ENCODE data around the gene NR5A2. TPM values are rescaled to one million over a fixed set of nuclear protein-coding genes. Genes with fewer than 3 reads are reported as not detected.
"Not testable (repeated sequence)": the region's sequence is repeated elsewhere in the genome, so short reads cannot be mapped to it uniquely, and the experiment has no call there.

The NR5A2 gene
- total RNA-seq, 1 donor from 2014 or later = 0.31 TPM

DNA sequence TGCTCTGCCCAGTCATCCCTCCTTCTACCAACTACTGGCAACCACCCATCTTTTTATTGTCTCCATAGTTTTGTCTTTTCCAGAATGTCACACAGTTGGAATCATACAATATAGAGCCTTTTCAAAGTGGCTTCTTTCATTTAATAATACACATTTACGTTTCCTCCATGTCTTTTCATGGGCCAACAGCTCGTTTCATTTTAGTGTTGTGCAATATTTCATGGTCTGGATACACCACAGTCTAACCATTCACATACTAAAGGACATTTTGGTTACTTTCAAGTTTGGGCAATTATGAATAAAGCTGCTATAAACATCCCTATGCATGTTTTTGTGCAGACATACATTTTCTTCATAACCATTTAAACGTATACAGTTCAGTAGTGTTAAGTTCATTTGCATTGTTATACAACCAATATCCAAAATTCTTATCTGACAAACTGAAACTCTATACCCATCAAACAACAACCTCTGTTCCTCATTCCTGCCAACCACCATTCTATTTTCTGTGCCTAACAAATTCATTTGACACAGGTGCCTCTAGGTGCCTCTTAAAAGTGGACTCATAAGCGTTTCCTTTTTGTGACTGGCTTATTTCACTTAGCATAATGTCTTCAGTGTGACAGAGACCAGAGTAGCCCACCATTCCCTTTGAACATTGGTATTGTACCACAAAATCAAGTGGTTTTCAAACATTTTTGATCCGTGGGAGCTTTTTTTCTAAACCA is 138.1 kb downstream of the NR5A2 start:
- DNase-seq = no peak

DNA sequence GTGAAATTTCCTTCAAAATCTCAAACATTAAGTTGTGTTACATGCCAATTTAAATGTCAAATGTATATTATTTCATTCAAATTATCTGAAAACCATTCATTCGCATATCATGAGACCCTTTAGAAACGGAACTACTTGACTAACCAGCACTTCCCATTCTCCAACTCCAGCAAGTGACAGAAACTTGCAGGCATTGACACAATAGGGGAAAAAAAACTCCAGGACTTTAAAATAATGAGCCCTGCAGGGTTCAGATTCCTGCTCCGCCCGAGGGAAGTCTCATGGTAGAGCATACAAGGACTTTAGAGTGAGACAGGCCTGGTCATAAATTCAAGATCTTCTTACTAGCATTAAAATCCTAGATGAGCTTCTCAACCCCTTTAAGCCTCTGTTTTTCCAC is 138.9 kb downstream of the NR5A2 start:
- DNase-seq = no peak

DNA sequence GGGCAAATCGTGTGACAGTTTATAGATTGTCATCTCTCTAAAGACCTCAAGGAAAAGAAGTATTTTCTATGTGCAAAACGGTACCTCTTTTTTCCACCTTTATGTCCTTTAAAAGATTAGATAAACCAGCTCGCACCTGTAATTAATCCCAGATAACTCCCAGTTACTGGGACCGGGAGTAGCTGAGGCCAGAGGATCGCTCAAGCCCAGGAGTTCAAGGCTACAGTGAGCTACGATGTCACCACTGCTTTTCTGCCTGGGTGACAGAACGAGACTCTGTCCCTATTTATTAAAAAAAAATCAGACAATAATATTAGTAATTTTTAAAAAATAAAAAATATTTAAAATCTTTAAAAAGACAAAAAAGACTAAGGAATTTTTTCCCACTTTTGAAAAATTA is 141.4 kb downstream of the NR5A2 start:
- no peak for DNase-seq

DNA sequence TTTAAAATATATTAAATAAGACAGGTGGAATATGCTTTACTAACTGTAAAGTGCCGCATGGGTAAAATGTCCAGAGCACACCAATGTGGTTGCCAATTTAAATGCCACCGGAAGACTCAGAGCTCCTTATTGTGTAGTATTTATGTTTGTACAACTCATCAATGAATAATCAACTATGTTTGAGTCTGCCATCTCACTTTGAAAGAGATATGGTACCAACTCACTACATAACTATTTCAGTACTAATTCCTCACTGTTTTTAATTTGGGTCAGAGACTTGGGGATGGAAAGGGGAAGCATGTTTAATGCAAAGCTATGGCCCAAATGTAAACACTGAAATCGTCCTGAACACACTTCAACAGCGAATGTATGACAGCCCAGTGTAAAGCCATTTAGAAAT is 144.8 kb downstream of the NR5A2 start:
- DNase-seq = no peak

DNA sequence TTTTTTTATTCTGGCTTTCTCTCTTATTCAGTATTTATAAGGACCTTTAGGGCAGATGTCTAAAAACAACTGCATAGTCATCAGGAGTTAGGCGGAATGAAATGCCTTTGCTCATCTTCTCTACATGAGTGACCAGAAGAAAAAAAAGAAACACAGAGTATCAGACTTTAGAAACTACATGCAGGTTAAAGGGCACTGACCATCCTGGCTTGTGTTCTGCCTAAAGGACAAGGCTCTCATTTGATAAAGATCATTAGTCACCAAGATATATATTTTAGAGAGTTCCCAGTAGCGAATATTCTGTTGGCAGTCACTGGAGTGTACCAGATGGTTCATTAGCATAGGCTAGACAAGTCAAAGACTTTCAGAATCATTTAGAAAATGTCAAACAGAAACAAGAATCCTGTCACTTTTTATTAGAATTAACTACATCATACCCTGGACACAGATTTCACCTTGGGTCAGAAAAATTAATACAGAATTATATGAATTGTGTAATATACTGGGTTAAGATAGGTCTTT is 145.6 kb downstream of the NR5A2 start:
- no peak for DNase-seq

DNA sequence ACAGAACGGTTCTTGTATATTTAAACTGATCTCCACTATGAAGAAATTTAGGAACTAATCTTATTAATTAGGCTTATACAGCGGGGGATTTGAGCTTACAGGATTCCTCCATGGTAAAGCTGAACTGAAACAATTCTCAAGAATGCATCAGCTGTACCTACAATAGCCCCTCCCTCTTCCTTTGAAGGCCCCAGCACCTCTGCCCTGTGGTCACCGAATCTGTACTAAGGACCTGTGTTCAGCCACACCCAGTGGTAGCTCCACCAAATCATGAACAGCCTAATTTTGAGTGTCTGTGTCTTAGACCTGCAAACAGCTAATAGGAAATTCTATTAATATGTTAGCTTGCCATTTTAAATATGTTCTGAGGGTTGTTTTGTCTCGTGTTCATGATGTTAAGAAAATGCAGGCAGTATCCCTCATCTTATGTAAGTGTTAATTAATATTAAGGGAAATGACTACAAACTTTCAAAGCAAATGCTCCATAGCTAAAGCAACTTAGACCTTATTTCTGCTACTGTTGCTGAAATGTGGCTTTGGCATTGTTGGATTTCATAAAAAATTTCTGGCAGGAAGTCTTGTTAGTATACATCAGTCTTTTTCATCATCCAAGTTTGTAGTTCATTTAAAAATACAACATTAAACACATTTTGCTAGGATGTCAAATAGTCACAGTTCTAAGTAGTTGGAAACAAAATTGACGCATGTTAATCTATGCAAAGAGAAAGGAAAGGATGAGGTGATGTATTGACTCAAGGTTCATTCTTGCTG is 147.2 kb downstream of the NR5A2 start:
- DNase-seq = no peak

DNA sequence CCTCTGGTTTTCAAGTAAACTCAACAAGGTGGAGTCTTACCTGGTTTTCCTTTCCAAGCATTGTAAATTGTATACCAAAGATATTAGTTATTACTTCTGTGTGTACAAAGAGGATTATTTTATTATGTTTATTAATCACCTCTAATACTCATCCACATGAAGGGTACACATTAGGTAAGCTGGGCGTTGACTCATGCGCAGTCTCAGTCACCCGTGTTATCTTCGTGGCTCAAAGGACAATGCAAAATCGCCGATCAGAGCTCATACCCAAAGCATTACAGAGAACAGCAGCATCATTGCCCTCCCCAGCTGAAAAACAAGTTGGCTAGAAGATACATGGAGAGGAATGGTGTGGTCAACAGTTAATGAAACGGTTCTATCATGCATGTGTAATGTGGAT is 148.7 kb downstream of the NR5A2 start:
- no peak for DNase-seq

DNA sequence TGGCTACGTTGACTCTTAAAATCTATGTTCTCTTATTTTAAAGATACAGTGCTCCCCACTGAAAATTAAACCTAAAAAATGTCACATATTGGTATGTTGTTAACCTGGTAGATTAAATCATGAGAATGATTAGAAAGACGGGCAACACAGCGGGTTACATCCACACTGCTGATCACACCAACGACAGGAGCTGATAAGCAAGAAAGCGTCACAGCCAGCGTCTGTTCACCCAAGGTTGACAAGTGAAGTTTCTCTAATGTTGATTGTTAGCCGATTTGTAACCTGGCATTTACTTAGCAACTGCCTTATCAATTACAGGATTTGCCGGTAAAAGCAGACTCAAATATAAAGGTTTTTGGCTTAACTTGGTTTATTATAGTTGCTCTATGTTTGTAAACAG is 149.3 kb downstream of the NR5A2 start:
- DNase-seq = no peak

DNA sequence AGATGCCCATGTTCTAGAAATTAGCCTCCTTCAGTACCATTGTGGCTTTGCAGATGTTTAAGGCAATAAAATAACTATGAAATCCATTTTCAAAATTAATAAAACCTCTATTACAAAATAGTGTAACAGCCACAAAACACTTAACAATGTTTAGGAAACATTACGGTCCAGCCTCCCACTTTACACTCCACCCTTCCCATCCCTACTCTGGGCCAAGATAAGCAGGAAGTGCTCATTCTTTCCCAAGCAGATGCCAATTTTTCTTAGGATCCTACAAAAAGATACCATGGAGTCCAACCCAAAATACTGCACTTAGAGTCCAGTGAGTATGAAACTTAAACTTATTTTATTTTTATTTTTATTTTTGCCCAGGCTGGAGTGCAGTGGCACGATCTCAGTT is 150.8 kb downstream of the NR5A2 start:
- no peak for DNase-seq

DNA sequence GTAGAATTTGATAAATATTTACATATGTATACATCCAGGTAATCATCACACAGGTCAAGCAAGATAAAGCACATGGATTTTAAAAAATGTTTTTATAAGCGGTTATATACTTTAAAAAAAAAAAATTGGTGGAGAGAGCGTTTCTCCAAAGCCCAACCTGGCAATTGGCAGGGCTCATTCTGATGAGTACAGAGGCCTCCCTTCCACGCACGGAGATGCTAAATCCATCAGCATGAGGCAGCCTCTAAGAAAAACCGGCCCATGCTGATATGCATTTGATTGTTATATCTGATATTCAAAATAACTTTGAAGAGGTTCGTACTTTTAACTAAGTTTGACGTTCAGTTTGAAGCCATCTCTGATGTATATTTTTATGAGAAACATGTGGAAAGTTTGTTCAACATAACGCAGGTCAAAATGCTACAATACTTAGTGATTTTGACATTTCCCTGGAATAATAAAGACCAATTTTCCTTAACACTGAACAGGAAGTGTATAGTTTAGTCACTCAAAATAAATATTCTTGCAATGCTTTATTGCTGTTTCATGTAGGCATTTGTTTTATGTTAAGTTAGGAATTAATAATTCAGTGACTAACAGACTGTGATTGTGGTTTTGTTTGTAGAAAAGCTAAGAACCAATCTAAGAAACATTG is 151.7 kb downstream of the NR5A2 start:
- no peak for DNase-seq

DNA sequence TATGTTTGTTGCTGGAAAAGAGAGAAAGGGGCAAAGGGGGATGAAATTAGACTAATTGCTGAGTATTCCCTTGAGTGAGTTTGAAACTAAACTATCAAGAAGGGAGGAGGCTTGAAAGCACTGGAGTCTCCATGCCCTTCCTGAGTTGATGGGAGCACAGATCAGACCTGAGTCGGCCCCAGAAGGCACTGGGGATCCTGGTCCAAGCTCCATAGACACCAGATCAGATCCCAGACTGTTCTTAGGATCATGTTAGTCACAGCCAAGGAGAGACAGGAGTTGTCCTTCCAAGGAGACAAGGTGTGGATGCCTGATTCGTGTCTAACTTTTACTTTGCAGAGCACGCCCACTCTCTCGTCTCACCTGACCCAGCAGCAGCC is 152.3 kb downstream of the NR5A2 start:
- no peak for DNase-seq

DNA sequence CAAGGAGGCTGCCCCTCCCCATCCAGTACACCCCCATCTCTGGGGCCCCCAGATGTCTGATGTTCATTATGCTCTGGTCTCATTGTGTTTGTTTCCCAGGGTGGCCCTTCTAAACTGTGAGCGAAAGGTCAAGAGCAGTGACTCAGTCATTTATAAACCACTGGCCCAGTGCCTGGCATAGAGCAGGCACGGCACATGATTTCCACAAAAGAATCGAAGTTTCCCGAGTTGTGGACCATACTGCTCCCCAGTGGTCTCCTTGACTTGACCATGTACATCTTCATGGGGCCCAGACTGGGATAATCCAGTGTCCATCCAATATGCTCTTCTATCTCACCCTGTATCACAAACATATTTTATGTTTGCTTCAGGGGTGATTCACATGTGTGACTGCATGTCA is 153.3 kb downstream of the NR5A2 start:
- DNase-seq = no peak

DNA sequence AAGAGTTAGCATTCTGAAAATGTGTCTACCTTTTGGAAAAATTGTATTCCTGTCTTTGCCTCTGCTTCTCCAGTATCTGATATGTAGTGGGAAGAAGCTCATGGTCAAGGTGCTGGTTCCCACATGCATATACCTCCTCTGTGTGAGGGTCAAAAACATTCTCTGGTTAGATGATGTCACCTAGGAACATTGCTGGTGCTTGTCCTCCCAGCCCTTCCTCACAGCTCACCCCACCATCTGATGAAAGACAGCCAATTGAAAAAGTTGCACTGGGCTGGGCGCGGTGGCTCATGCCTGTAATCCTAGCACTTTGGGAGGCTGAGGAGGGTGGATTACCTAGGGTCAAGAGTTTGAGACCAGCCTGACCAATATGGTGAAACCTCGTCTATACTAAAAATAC is 154.4 kb downstream of the NR5A2 start:
- DNase-seq = no peak

DNA sequence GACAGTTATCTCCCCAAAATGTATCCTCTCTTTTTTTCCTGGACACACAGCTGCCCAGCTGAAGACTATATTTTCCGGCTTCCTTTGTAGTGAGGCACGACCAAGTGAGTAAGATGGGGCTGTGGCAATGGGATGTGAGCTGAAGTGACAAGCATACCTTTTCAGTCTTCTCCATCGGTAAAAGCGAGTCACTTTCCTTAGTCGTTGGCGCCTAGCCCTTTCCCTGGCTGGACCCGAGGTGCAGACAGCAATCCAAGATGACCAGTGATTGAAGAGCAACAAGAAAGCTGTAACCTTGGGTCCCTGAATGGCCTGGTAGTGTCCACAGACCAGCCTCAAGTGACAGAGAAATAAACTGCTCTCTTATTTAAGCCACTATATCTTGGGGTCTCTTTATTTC is 155.2 kb downstream of the NR5A2 start:
- no peak for DNase-seq

DNA sequence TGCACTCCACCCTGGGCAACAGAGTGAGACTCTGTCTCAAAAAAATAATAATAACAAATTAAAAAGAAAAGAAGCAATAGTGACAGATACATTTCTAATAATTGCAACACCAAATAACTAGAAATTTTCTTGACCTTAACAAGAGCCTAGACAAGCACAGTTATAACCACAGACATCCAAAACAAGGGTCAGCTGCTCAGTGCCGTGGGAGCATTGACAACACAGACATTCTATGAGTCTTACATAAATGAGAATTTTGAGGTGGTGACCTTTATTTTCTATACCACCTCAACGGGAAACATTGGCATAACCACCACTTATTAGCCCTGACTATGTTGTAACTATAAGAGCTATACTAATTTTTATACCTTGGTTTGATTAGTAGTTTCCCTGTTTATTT is 156.1 kb downstream of the NR5A2 start:
- DNase-seq = no peak

DNA sequence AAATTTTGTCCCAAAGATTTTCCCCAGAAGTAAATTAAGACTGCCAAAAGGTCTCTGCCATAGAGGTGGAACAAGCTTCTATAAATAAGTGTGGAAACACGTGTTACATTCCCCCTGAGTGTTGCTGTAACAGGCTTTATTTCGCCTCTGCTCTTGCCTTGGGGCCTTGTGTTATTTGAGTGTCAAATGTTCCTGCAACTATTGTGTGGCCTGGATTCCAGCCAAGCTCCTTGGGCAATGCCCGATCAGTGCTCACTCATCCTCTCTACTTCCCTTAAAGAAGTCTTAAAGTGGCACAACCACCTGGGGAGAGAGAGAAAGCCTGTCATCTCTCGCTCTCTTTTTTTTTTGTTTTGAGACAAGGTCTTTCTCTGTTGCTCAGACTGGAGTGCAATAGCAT is 156.7 kb downstream of the NR5A2 start:
- DNase-seq = no peak

DNA sequence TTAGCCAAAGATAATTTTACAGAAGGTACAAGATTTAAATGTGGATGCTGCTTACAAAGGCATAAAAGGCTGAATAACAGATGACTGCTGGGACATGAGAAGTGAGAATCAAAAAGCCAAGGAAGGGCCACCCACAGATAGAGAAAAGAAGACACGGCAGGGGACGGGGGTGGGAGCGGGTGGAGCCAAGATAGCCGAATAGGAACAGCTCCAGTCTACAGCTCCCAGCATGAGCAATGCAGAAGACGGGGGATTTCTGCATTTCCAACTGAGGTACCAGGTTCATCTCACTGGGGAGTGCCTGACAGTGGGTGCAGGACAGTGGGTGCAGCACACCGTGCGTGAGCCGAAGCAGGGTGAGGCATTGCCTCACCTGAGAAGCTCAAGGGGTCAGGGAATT is 157.7 kb downstream of the NR5A2 start:
- not testable (repeated sequence) for DNase-seq

DNA sequence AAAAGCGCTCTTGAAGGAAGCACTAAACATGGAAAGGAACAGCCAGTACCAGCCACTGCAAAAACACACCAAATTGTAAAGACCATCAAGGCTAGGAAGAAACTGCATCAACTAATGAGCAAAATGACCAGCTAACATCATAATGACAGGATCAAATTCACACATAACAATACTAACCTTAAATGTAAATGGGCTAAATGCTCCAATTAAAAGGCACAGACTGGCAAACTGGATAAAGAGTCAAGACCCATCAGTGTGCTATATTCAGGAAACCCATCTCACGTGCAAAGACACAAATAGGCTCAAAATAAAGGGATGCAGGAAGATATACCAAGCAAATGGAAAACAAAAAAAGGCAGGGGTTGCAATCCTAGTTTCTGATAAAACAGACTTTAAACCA is 159.8 kb downstream of the NR5A2 start:
- DNase-seq = not testable (repeated sequence)

DNA sequence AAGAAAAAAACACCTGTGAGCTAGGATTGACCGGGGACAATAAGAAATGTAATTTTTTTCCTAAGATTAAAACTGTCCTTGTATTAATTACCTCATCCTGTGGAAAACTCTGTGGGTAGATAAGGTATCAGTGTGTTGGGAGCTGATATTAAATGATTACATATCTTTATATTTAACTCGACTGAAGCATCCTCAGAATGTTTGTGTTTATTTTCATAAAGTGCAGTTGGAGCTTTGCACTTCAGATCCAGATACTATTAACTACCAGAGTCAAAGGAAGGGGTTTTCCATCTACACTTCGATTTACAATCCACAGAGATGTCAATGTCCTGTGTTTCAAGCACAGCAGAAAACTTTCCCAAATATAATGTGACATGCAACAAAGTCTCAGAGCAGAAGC is 164.5 kb downstream of the NR5A2 start:
- DNase-seq = no peak

DNA sequence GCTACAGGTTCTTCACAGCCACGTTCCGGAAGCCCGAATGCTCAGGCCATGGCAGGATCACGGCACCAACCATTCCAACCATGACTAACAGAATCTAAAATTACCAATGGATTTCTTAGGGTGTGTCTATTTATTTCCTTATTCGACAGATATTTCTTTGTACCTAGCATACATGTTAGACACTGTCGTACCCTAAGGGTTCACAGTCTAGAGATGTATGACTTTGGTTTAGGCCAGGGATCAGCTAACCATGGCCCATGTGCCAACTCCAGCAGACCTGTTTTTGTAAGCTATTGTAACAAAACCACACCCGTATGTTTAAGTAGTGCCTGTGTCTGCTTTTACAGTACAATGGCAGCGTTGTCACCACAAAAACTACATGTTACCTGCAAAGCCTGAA is 167.0 kb downstream of the NR5A2 start:
- no peak for DNase-seq

DNA sequence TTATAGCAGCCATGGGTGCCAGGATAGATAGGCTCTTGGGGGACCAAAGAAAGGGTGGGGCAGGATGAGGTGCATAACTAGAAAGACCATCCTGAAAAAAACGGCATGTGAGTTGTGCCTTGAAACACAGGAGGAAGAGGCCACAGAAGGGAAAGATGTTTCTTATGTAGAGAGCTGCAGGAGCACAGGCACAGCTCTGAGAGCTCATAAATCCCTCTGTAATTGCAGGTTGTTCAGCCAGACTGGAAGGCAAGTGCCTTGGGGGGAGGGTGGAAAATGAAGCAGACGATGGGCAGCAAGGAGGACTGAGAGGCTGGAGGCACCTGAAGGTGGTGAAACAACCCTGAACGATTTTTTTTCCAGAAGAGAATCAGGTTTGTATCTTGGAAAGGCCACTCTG is 170.7 kb downstream of the NR5A2 start:
- DNase-seq = no peak

DNA sequence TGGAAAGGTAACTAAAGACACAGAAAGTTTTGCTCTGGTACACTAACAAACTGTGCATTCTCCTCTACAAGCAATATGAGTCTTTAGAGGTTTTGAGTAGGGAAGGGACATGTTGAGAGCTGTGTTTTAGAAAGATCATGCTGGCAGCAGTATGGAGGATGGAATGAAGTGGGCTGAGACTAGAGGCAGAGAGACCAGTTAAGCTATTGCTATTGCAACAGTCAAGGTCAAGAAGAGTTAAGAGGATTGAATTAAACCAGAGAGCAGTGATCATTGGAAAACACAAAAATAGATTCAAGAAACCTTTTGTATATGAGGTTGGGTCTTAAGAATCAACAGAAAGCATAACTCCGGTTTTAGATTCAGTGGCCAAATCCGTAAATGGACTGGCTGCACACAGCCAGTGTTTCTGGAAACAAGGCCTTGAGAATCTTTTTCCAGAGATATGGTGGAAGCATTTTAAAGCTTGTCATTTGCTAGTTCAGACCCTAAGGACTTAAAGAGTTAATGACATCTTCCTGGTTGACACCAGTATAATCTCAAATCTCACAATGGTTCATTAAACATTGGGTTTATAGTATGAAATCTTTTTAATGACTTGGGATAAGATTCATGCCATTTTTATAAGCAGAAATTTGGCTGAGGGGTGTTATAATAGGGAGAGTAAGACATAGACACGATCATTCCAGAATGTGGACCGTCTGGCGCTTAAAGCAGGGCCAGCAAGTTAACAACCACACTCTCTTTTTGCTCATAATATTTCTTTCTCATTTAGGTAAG is 177.9 kb downstream of the NR5A2 start:
- DNase-seq = no peak

DNA sequence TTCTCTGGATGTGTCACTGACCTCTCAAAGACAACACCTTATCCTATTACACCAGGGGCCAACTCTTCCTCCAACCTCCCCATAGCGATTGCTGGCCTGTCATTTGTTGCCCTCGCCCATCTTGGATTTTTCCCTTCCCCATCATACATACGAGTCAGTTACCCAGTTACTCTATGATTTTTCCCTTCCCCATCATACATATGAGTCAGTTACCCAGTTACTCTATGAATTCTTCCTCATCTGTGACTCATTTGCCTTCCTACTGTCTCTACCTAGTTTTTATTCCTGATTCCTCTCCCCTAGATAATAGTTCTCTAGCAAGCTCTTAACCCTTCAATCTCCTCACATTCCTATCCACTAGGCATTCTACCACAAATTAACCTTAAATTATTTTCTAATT is 178.8 kb downstream of the NR5A2 start:
- no peak for DNase-seq

Measured in occipital lobe (tissue), 2 donors.